Gastroesophageal sphincter (tissue), 4 donors: ENCODE data around the gene STARD10. TPM values are rescaled to one million over a fixed set of nuclear protein-coding genes. Genes with fewer than 3 reads are reported as not detected.
A peak's percentile ranks its signal among the peaks of the same experiment; 100 is the strongest.

ENCODE experiments used
- ATAC-seq: fragments of 150-250 bp; one replicate; pipeline ENCODE4 v1.9.1; 2016; ENCODE audit warnings: mild to moderate bottlenecking, moderate library complexity
- H3K27ac ChIP-seq, 4 donors: fragments of 200-600 bp; sonication (generic) in 3 of 4; 1 replicate in 3 of 4; 2 replicates in 1 of 4; pipeline ENCODE4 v1.5.1; 2016 to 2019
- H3K27me3 ChIP-seq: fragments of 200-600 bp; sonication (generic); one replicate; pipeline ENCODE4 v1.5.1; 2019
- H3K36me3 ChIP-seq, 2 donors: fragments of 200-600 bp; sonication (generic); one replicate each; pipeline ENCODE4 v1.5.1; 2019; ENCODE audit warnings: control low read depth in 1 of 2
- H3K4me1 ChIP-seq, 3 donors: fragments of 200-600 bp; sonication (generic); 1 replicate in 2 of 3; 2 replicates in 1 of 3; pipeline ENCODE4 v1.5.1; 2016 to 2019; ENCODE audit warnings: control low read depth in 2 of 3
- H3K4me3 ChIP-seq, 2 donors: fragments of 200-600 bp; sonication (generic); one replicate each; pipeline ENCODE4 v1.5.1; 2019; ENCODE audit warnings: mild to moderate bottlenecking in 1 of 2, moderate library complexity in 1 of 2
- H3K9me3 ChIP-seq, 3 donors: fragments of 200-600 bp; sonication (generic); one replicate each; pipeline ENCODE4 v1.5.1; 2017 to 2019; ENCODE audit warnings: control low read depth in 2 of 3
- EP300 ChIP-seq: sonication (generic); formaldehyde crosslinking; IDR thresholded peaks from one replicate; pipeline ENCODE4 v1.6.1; 2017; ENCODE audit warnings: antibody characterized with exemption, mild to moderate bottlenecking
- POLR2A ChIP-seq, 2 donors: fragments of 450-650 bp; IDR thresholded peaks; one replicate each; pipeline ENCODE4 v1.6.1; 2017; ENCODE audit warnings: antibody characterized with exemption in 2 of 2, mild to moderate bottlenecking in 2 of 2, moderate library complexity in 1 of 2
- POLR2AphosphoS5 ChIP-seq: sonication (generic); formaldehyde crosslinking; IDR thresholded peaks from one replicate; pipeline ENCODE4 v1.6.1; 2017; ENCODE audit warnings: antibody characterized with exemption
- WGBS, 2 donors: methylation state at CpG; one replicate each; pipeline ENCODE4 v1.1.5; 2018; ENCODE audit warnings: low coverage in 1 of 2; 5-methylcytosine and 5-hydroxymethylcytosine counted together
- total RNA-seq, 4 donors: library from RNA; depleted of rRNA; stranded (reverse); fragments of >200 nt; gene quantifications; one replicate each; pipeline ENCODE4 v1.1.0, GENCODE V29; 2016
- TF ChIP-seq, protein P1 (sequence below), 4 experiments: fragments of 200-600 bp in 2 of 4; fragments of 450-650 bp in 2 of 4; sonication (generic) in 1 of 4; IDR thresholded peaks; one replicate each; pipeline ENCODE4 v1.5.1; 2017 to 2019; ENCODE audit warnings: antibody characterized with exemption in 4 of 4, mild to moderate bottlenecking in 2 of 4, moderate library complexity in 2 of 4

The STARD10 gene
- total RNA-seq, 4 donors from 2014 or later: 35.8 to 56.6 (median 45.0) TPM

DNA sequence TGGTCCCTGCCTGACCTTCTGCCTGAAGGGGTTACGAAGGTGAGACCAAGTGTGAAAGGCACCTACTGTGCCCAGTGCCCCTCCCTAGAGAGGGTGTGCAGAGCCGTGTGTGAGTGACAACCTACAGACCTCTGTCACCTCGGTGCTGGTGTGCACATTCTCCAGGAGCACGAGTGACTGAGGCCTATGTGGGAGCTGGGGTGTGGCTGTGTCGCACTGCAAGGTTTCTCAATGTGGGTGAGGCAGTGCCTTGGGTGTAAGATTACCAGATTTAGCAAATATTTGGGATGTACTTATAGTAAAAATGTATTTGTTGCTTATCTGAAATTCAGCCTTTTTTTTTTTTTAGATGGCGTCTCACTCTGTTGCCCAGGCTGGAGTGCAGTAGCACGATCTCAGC lies 5.6 kb downstream of the STARD10 start:
- H3K27ac ChIP-seq: peak overlapping the region in 1 of 4 donors; percentile 30
- H3K9me3 ChIP-seq: no peaks in the 10 kb centered on the region
- no peak overlapping the region for H3K4me3 ChIP-seq
- no peak for ATAC-seq
- no peak for TF ChIP-seq POLR2AphosphoS5
- TF ChIP-seq POLR2A (IDR thresholded peaks at IDR 0.05): no peak
- no peak for TF ChIP-seq EP300
- TF ChIP-seq, protein P1, sequence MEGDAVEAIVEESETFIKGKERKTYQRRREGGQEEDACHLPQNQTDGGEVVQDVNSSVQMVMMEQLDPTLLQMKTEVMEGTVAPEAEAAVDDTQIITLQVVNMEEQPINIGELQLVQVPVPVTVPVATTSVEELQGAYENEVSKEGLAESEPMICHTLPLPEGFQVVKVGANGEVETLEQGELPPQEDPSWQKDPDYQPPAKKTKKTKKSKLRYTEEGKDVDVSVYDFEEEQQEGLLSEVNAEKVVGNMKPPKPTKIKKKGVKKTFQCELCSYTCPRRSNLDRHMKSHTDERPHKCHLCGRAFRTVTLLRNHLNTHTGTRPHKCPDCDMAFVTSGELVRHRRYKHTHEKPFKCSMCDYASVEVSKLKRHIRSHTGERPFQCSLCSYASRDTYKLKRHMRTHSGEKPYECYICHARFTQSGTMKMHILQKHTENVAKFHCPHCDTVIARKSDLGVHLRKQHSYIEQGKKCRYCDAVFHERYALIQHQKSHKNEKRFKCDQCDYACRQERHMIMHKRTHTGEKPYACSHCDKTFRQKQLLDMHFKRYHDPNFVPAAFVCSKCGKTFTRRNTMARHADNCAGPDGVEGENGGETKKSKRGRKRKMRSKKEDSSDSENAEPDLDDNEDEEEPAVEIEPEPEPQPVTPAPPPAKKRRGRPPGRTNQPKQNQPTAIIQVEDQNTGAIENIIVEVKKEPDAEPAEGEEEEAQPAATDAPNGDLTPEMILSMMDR (IDR thresholded peaks at IDR 0.05): no peak
- 92 to 100% methylated on average over 1 to 4 of the region's 7 CpGs for WGBS, 2 donors
- no peaks in the 10 kb centered on the region for H3K36me3 ChIP-seq
- H3K4me1 ChIP-seq: peaks cover 0 to 22% (median 7%) of the 10 kb centered on the region in 3 donors
- no peaks in the 10 kb centered on the region for H3K27me3 ChIP-seq

- peak overlapping the region in 1 of 4 donors; percentile 30 for H3K27ac ChIP-seq
- WGBS, 2 donors: 90% methylated on average over 2 of the region's 16 CpGs; no CpG with 5 or more reads in 1 of the 2 donors
- no peaks in the 10 kb centered on the region for H3K36me3 ChIP-seq
- H3K4me3 ChIP-seq: no peak overlapping the region
- H3K9me3 ChIP-seq: no peaks in the 10 kb centered on the region
- peaks cover 0 to 17% (median 0%) of the 10 kb centered on the region in 3 donors for H3K4me1 ChIP-seq
- TF ChIP-seq POLR2A (IDR thresholded peaks at IDR 0.05) (no peak), EP300 (no peak), POLR2AphosphoS5 (no peak)
- TF ChIP-seq, protein P1 (IDR thresholded peaks at IDR 0.05): no peak
- no peak for ATAC-seq
- no peaks in the 10 kb centered on the region for H3K27me3 ChIP-seq
Observed at GRCh38 chr11:72787216-72788104, 6.4 kb downstream of the STARD10 start.

DNA sequence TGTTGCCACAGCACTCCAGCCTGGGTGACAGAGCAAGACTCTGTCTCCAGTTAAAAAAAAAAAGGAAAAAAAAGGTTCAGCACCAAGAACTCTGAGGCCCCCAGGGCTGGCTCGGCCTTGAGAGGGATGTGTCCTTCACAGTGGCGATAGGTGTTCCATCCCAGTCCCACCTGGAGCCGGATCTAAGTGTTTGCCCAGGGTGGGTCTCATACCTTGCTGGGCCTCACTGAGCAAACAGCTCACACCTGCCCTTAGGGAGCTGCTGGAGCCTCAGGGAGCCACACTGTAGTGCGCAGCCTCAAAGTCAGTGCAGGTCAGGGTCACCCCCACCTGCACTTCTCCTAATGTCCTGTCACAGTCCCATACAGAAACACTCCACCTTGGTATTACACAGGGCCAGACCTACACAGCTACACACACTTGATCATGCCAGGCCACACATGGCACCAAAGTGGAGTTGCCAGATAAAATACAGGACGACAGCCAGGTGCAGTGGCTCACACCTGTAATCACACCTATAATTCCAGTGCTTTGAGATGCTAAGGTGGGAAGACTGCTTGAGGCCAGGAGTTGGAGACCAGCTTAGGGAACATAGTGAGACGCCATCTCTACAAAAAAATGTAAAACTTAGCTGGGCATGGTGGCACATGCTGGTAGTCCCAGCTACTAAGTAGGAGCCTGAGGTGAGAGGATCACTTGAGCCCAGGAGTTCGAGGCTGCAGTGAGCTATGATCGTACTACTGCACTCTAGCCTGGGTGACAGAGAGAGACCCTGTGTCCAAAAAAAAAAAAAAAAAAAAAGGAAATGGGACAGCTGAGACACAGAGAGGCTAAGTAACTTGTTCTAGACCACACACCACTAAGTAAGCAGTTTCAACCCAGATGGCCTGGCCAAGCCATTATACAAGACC lies 7.3 kb downstream of the STARD10 start:
- Histone ChIP-seq H3K27me3 (no peaks in the 10 kb centered on the region), H3K36me3 (no peaks in the 10 kb centered on the region), H3K4me3 (no peak overlapping the region), H3K27ac (no peak overlapping the region), H3K9me3 (no peaks in the 10 kb centered on the region), H3K4me1 (peaks cover 0 to 22% (median 7%) of the 10 kb centered on the region in 3 donors)
- no peak for TF ChIP-seq POLR2A (IDR thresholded peaks at IDR 0.05)
- no peak for TF ChIP-seq POLR2AphosphoS5
- TF ChIP-seq, protein P1 (IDR thresholded peaks at IDR 0.05): no peak
- TF ChIP-seq EP300: no peak
- ATAC-seq: no peak
- 92% methylated on average over 4 of the region's 8 CpGs; no CpG with 5 or more reads in 1 of the 2 donors for WGBS, 2 donors

GRCh38 chr11:72784662-72785061 lies 9.2 kb downstream of the STARD10 start:
- no peak overlapping the region for H3K27ac ChIP-seq
- H3K4me3 ChIP-seq: no peak overlapping the region
- no peak for ATAC-seq
- WGBS, 2 donors: 96% methylated on average over 4 of the region's 10 CpGs; no CpG with 5 or more reads in 1 of the 2 donors
- TF ChIP-seq, protein P1 (IDR thresholded peaks at IDR 0.05): no peak
- TF ChIP-seq POLR2A (IDR thresholded peaks at IDR 0.05): no peak
- TF ChIP-seq EP300: no peak
- TF ChIP-seq POLR2AphosphoS5: no peak
- H3K9me3 ChIP-seq: no peaks in the 10 kb centered on the region
- H3K36me3 ChIP-seq: no peaks in the 10 kb centered on the region
- peaks cover 0 to 34% (median 20%) of the 10 kb centered on the region in 3 donors for H3K4me1 ChIP-seq
- H3K27me3 ChIP-seq: no peaks in the 10 kb centered on the region
